Glutamatergic neuron (in vitro differentiated cells): ENCODE results near the gene TMCO5A. TPM values are rescaled to one million over a fixed set of nuclear protein-coding genes. Genes with fewer than 3 reads are reported as not detected.

Experiments
- DNase-seq: peaks from one replicate; pipeline ENCODE4 v3.0.0; 2022
- H3K27ac Mint-ChIP-seq: one replicate; pipeline ENCODE4 v1.8.0; 2020; ENCODE audit warnings: mild to moderate bottlenecking, mixed read lengths, inconsistent platforms; ENCODE audit not compliant: unreplicated experiment
- H3K27me3 Mint-ChIP-seq: one replicate; pipeline ENCODE4 v1.8.0; 2020; ENCODE audit warnings: mild to moderate bottlenecking, moderate library complexity, mixed read lengths, inconsistent platforms; ENCODE audit not compliant: unreplicated experiment
- H3K36me3 Mint-ChIP-seq: one replicate; pipeline ENCODE4 v1.8.0; 2020; ENCODE audit warnings: mild to moderate bottlenecking, mixed read lengths, inconsistent platforms; ENCODE audit not compliant: unreplicated experiment
- H3K4me1 Mint-ChIP-seq: one replicate; pipeline ENCODE4 v1.8.0; 2020; ENCODE audit warnings: mild to moderate bottlenecking, low read depth, mixed read lengths, inconsistent platforms; ENCODE audit not compliant: unreplicated experiment
- H3K4me3 Mint-ChIP-seq: one replicate; pipeline ENCODE4 v1.8.0; 2020; ENCODE audit warnings: mild to moderate bottlenecking, mixed read lengths, inconsistent platforms; ENCODE audit not compliant: unreplicated experiment
- H3K9me3 Mint-ChIP-seq: one replicate; pipeline ENCODE4 v1.8.0; 2020; ENCODE audit warnings: mild to moderate bottlenecking, moderate library complexity, mixed read lengths, inconsistent platforms; ENCODE audit not compliant: unreplicated experiment
- CTCF ChIP-seq: fragments of 200-600 bp; sonication (generic); IDR thresholded peaks from one replicate; pipeline ENCODE4 v1.5.0; 2021; ENCODE audit not compliant: partially characterized antibody, unreplicated experiment
- total RNA-seq: library from RNA; stranded (reverse); fragmentation: NEBNext Ultra II Directional; extraction: Animal tissue kit (Norgen Biotek cat#: 25700); gene quantifications from one replicate; pipeline ENCODE4 v1.2.1, GENCODE V29; 2021; ENCODE audit not compliant: unreplicated experiment

Gene TMCO5A
- total RNA-seq, 1 donor from 2014 or later: not detected

GRCh38 chr15:37981775-37982174 is 47.3 kb downstream of the TMCO5A start:
- Mint-ChIP-seq H3K36me3 (peaks cover 5% of the 10 kb centered on the region), H3K27ac (no peak overlapping the region), H3K4me1 (no peaks in the 10 kb centered on the region), H3K4me3 (no peak overlapping the region), H3K9me3 (peaks cover 2% of the 10 kb centered on the region), H3K27me3 (no peaks in the 10 kb centered on the region)
- TF ChIP-seq CTCF: no peak
- no peak for DNase-seq

GRCh38 chr15:37984368-37984767 is 49.9 kb downstream of the TMCO5A start:
- no peak overlapping the region for H3K4me3 Mint-ChIP-seq
- peaks cover 7% of the 10 kb centered on the region for H3K36me3 Mint-ChIP-seq
- no peaks in the 10 kb centered on the region for H3K27me3 Mint-ChIP-seq
- no peak for TF ChIP-seq CTCF
- H3K27ac Mint-ChIP-seq: no peak overlapping the region
- peaks cover 2% of the 10 kb centered on the region for H3K9me3 Mint-ChIP-seq
- H3K4me1 Mint-ChIP-seq: no peaks in the 10 kb centered on the region
- DNase-seq: no peak

GRCh38 chr15:37995461-37996347 is 61.3 kb downstream of the TMCO5A start:
- DNase-seq: no peak
- no peaks in the 10 kb centered on the region for H3K36me3 Mint-ChIP-seq

More at GRCh38 chr15:37995461-37996347, 61.3 kb downstream of the TMCO5A start:
- TF ChIP-seq CTCF: peak; percentile 54
- H3K9me3 Mint-ChIP-seq: no peaks in the 10 kb centered on the region
- no peak overlapping the region for H3K27ac Mint-ChIP-seq
- peaks cover 2% of the 10 kb centered on the region for H3K27me3 Mint-ChIP-seq
- no peaks in the 10 kb centered on the region for H3K4me1 Mint-ChIP-seq
- no peak overlapping the region for H3K4me3 Mint-ChIP-seq
